Keratinocyte (primary cell): ENCODE data around the gene C2CD5.
"Not testable (repeated sequence)": the region's sequence is repeated elsewhere in the genome, so short reads cannot be mapped to it uniquely, and the experiment has no call there.

Experiments
- CTCF ChIP-seq, 3 experiments: IDR thresholded peaks in 1 of 3; conservative IDR thresholded peaks in 1 of 3; optimal IDR thresholded peaks in 1 of 3; 2 replicates in 2 of 3; 3 replicates in 1 of 3; pipeline versions ENCODE3 to v1.5.1; 2011; ENCODE audit warnings: low read length in 3 of 3, mild to moderate bottlenecking in 3 of 3, moderate library complexity in 2 of 3, control low read depth in 1 of 3, inconsistent platforms in 1 of 3; ENCODE audit not compliant: insufficient read depth in 2 of 3; ENCODE audit errors: extremely low read depth in 1 of 3
- EZH2 ChIP-seq: IDR thresholded peaks from one replicate; pipeline ENCODE4 v1.6.1; 2012; ENCODE audit warnings: inconsistent platforms, mild to moderate bottlenecking, low read length, moderate library complexity

GRCh38 chr12:22487683-22488082 lies 56.7 kb downstream of the C2CD5 start:
- TF ChIP-seq CTCF (optimal IDR thresholded peaks at IDR 0.05 in 1 of 3, IDR thresholded peaks at IDR 0.05 in 1 of 3, conservative IDR thresholded peaks at IDR 0.05 in 1 of 3; ENCODE audit: extremely low read depth in 1 of 3, insufficient read depth in 2 of 3, low read length in 3 of 3); EZH2: not testable (repeated sequence)
